GM18951 (cell line): ENCODE results near the gene FBN1.

Experiments
- POLR2A ChIP-seq: IDR thresholded peaks from 4 replicates; pipeline ENCODE4 v1.6.1; 2011; ENCODE audit warnings: mild to moderate bottlenecking; ENCODE audit not compliant: insufficient read length, insufficient read depth; ENCODE audit errors: extremely low read depth
- in situ Hi-C: fragments of 300-500 bp; cut with MboI; formaldehyde crosslinking; loops from one replicate; pipeline ENCODE4 v1.12.0; 2022; ENCODE audit warnings: low sequenced_read_pairs, mixed read lengths, inconsistent platforms; ENCODE audit not compliant: unreplicated experiment

FBN1 gene

GRCh38 chr15:48415036-48415886 lies 230.2 kb downstream of the FBN1 start:
- no peak for TF ChIP-seq POLR2A
- in situ Hi-C loops = no loop called here

DNA sequence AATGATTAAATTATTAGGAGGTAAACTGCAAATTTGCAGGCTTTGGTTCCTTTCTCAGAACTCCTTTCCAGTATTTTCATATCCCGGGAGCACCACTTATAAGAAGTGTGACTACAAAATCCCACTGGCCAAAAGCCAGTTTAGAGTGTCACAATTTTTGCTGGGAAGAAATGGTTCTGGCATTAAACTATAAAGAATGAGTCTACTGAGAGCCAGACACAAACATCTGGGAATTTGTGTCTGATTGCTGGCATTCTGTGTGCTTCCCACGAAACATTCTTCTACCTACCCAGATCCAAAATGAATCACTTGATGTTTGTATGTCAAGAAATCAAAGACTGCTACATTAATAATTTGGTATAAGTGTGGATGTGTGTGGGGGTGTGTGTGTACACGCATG lies 231.5 kb downstream of the FBN1 start:
- TF ChIP-seq POLR2A = no peak
- in situ Hi-C loops = no loop called here

DNA sequence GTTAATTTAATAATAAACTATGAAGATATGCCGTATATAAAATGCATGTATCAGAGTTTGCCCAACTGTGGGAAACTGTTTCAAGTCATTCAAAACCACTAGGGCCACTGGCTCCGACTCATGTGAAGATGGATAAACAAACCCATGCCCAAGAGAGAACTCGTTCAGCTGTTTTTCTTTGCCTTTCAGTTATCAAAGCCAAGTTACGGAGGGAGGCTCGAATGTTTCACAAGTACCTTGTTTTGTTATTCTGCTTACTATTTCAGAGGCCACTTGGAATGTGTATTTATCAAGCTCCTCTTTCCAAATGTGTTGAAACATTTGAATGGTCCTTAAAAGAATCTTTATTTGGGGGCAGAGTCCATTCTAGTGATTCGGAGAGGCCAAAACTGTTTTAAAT lies 232.2 kb downstream of the FBN1 start:
- in situ Hi-C loops = no loop called here
- no peak for TF ChIP-seq POLR2A

GRCh38 chr15:48411971-48412591 lies 233.4 kb downstream of the FBN1 start:
- in situ Hi-C loops = no loop called here
- no peak for TF ChIP-seq POLR2A

- no peak for TF ChIP-seq POLR2A
- in situ Hi-C loops = no loop called here
These were observed 235.9 kb downstream of the FBN1 start for GRCh38 chr15:48409623-48410022.

DNA sequence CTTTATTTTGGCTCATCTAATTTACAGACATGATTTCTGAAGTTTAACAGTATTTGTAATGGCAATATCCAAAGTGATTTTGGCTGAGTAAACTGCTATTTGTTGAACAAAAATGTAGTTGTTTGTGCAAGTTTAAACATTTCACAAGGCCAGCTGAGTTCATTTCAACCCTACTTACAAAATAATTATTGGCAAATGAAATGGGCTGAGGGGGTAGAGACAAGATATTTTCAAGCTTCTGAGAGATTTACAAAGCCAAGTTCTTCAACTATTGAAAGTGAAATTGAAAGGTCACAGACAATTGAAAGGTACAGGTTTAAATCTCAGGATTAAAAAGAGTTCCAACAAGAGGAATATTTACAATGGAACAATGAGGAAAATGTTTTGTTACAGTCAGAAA lies 237.2 kb downstream of the FBN1 start:
- in situ Hi-C loops = no loop called here
- TF ChIP-seq POLR2A = no peak

- no peak for TF ChIP-seq POLR2A
- in situ Hi-C loops = no loop called here
These were observed 237.9 kb downstream of the FBN1 start for GRCh38 chr15:48407646-48408045.

GRCh38 chr15:48406911-48407310 lies 238.6 kb downstream of the FBN1 start:
- in situ Hi-C loops = no loop called here
- TF ChIP-seq POLR2A = no peak

DNA sequence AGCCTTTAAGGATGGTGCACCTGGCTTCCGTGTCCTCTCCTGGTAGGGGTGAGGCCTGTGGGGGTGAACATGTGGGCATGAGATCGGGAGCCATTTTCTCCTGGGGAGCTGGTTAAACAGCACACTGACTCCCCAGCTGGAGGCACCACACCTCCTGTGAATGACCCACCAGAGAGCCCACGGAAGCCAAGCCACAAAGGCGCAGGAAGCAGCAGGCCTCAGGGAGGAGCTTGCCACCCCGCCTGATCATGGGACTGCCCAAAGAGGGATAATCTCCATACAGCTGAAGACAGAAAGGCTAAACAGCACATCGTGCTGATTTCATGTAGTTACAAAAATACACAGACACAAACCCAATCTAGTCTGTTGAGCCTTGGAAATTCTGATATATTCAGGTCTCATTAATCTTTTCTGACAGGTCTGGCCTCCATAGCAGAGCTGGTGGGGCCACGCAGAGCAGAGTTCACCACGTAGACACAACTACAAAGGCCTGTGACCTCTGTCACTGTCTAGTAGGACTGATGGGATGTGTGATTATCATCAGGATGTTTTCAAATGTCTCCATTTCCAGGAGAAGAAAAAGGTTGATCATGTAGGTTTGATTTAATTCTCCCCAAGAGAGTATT lies 239.1 kb downstream of the FBN1 start:
- in situ Hi-C loops = no loop called here
- TF ChIP-seq POLR2A = no peak

GRCh38 chr15:48402427-48403177 lies 242.9 kb downstream of the FBN1 start:
- TF ChIP-seq POLR2A = no peak
- in situ Hi-C loops = no loop called here

DNA sequence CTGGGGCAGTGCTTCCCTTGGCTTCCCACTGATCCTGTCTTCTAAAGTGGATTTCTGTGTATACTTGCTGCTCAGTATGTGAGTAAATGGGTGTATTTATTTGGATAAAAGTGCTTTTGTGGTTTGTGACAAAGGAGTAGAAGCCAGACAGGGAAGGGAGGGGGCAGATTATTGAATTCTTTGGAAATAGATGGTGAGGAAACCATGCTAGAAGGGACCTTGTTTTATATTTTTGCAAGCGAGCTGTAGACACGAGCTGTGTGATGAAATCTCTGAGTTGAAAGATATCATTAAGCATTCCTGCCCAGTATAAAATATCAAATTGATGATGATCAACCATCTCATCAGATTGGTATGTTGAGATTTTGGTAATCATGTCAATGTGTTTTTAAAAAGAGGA lies 245.4 kb downstream of the FBN1 start:
- TF ChIP-seq POLR2A = no peak
- in situ Hi-C loops = no loop called here

- no peak for TF ChIP-seq POLR2A
- in situ Hi-C loops = no loop called here
These were observed 247.7 kb downstream of the FBN1 start for GRCh38 chr15:48397841-48398240.

GRCh38 chr15:48396020-48396419 lies 249.5 kb downstream of the FBN1 start:
- no peak for TF ChIP-seq POLR2A
- in situ Hi-C loops = no loop called here
